HG03521 (cell line): Measurements from ENCODE around the gene TMEM208.

ENCODE experiments used
- ATAC-seq: cut with Tn5 transposase; IDR thresholded peaks from one replicate; pipeline ENCODE4 v1.9.1; 2021; ENCODE audit warnings: mild to moderate bottlenecking, moderate library complexity; ENCODE audit not compliant: unreplicated experiment

The TMEM208 gene

GRCh38 chr16:67191411-67191994 lies 35.4 kb upstream of the TMEM208 start:
- ATAC-seq = no peak

DNA sequence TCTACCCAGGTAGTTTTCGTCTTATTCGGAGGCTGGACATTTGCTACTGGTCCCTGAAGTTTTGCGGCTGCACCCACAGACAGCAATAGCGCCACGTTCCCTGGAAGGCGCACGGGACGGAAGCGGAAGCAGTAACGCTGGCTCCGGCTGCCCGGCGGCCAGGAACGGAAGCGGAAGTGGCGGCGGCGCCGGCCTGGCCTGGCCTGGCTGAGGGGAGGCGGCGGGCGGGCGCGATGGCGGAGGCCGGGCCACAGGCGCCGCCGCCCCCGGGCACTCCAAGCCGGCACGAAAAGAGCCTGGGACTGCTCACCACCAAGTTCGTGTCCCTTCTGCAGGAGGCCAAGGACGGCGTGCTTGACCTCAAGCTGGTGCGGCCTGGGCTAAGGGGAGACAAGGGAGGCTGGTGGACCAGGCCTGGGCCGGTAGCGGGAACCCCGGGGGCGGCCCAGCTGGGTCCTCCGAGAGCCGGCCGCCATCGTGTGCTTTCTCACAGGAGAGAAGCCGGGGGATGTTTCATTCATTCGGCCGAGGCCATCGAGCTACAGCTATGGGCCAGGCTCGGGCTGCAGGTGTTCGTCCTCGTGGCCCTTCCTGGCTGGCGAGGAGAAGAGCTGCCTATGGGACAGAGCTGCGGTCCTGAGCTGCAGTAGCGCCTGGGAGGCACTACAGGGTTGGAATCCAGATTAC lies 34.8 kb upstream of the TMEM208 start, which contains the start of gene E2F4:
TSS of gene E2F4 (plus strand) at position 161 of the 687 bp plus-strand sequence. CDS start at position 234, 73 bp downstream.
- peak; percentile 85 for ATAC-seq

GRCh38 chr16:67192781-67193361 lies 34.1 kb upstream of the TMEM208 start:
- peak; percentile 1 for ATAC-seq

DNA sequence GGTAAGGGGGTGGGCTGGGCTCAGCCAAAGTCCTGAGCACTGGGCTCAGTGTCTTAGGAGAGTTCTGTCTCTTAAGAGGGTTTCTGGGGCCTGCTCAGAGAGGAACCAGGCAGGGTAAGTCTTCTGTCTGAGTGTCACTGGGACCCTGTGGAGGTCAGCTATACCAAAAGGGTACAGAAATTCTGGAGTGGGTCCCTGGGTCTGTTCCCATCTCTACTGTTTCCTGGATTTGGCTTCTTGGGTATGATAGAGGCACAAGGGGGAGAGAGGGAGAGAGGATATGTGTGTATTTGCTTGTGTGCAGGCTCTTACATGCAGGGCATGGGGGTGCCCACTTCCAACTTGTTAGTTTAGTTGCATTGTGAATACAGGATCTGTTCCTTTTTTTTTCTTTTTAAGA lies 33.4 kb upstream of the TMEM208 start:
- ATAC-seq = no peak

DNA sequence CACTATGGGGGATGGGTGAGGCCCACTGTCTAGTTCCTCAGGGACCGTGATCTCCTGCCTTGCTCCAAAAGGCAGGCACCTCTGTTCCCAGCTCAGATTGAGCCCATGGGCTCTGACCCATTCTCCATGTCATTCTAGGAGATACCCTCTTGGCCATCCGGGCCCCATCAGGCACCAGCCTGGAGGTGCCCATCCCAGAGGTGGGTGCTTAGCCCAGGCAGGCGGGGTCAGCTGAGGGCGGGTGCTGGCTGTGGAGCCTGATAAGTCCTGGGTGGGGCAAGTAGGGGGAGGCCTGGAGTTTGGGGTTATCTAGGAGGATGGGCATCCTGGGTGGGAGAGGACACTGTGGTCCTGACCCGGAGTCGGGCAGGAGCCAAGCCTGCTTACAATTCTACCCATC lies 32.7 kb upstream of the TMEM208 start:
- no peak for ATAC-seq

GRCh38 chr16:67195676-67196075 lies 31.3 kb upstream of the TMEM208 start:
- no peak for ATAC-seq

- no peak for ATAC-seq
Measured at GRCh38 chr16:67196881-67197280, 30.0 kb upstream of the TMEM208 start.

DNA sequence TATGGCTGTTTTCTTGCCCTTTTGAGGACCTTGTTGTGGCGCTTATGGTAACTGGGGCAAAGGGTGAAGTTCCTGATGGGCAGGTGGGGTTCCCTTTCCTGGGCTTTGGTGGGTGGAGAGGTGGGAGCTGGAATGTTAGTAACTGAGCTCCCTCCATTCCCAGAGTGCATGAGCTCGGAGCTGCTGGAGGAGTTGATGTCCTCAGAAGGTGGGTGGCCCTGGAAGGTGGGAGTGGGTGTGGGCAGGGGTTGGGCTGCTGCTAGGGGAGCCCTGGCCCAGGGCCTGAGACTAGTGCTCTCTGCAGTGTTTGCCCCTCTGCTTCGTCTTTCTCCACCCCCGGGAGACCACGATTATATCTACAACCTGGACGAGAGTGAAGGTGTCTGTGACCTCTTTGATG lies 29.2 kb upstream of the TMEM208 start:
- ATAC-seq = no peak

DNA sequence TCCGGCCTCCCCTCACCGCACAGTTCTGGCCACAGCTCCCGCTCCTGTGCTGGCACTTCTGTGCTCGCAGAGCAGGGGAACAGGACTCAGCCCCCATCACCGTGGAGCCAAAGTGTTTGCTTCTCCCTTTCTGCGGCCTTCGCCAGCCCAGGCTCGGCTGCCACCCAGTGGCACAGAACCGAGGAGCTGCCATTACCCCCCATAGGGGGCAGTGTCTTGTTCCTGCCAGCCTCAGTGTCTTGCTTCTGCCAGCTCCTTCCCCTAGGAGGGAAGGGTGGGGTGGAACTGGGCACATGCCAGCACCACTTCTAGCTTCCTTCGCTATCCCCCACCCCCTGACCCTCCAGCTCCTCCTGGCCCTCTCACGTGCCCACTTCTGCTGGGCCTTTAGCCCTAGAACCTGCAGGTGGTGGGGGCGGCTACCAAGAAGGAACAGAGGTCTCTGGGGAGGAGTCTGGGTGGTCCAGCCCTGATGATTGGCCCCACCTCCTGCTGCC lies 28.6 kb upstream of the TMEM208 start:
- no peak for ATAC-seq

DNA sequence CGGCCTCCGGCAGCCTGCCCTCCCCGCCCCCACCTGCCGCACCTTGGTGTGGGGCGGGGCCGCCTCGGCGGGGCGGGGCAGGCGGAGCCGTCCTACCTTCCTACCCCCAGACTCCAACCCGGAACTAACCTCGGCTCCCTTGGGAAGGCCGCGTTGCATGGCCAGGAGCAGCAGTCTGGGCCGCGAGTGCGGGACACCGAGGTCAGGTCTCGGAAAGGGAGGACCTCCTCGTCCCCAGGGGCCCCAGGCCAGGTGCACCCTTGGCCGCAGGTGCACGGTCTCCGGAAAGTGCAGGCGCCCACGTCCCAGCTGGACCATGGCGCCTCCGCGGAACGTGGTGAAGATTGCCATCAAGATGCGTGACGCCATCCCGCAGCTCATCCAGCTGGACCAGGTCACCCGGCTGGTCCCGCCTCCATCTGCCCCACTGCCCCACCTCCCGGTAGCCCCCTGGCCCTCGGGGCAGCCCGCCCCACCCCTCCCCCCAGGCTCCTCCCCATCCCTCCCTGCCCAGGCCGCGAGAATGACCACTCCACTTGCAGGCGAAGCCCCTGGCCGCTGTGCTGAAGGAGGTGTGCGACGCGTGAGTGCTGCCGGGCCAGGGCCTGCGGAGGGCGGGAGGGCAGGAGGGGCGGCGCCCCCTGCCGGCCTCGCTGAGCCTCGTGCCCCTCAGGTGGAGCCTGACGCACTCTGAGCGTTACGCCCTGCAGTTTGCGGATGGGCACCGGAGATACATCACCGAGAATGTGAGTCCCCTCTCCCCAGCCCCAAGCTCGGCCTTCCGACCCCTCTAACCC lies 27.7 kb upstream of the TMEM208 start, which contains the start of gene ELMO3:
TSS of gene ELMO3 (plus strand) at position 121 of the 797 bp plus-strand sequence. CDS start at position 317, 196 bp downstream.
- ATAC-seq = no peak

- ATAC-seq = no peak
Measured at GRCh38 chr16:67199808-67200198, 27.1 kb upstream of the TMEM208 start.

- ATAC-seq = no peak
Measured at GRCh38 chr16:67200491-67200890, 26.4 kb upstream of the TMEM208 start.

GRCh38 chr16:67201411-67202345 lies 25.3 kb upstream of the TMEM208 start:
- ATAC-seq = no peak

- ATAC-seq = no peak
Measured at GRCh38 chr16:67202426-67202825, 24.5 kb upstream of the TMEM208 start.

GRCh38 chr16:67202956-67203493 lies 23.9 kb upstream of the TMEM208 start:
- ATAC-seq = no peak

DNA sequence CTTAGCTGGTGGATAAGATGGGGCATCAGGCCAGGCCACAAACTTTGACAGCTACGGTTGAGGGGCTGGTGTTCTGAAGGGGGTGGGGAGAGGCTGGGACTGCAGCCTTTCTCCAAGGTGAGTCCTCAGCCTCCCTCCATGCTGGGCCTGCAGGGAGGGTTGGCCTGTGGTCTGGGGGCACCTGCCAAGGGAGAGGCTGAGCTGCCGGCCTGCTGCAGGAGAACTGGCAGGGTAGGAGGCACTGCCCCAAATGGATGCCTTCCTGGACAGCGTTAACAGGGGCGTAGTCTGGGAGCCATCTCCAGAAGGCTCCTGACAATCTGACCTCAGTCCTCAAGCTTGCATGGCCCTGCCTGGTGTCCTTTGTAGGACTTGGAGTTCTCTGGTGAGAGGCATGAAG lies 22.9 kb upstream of the TMEM208 start:
- no peak for ATAC-seq

DNA sequence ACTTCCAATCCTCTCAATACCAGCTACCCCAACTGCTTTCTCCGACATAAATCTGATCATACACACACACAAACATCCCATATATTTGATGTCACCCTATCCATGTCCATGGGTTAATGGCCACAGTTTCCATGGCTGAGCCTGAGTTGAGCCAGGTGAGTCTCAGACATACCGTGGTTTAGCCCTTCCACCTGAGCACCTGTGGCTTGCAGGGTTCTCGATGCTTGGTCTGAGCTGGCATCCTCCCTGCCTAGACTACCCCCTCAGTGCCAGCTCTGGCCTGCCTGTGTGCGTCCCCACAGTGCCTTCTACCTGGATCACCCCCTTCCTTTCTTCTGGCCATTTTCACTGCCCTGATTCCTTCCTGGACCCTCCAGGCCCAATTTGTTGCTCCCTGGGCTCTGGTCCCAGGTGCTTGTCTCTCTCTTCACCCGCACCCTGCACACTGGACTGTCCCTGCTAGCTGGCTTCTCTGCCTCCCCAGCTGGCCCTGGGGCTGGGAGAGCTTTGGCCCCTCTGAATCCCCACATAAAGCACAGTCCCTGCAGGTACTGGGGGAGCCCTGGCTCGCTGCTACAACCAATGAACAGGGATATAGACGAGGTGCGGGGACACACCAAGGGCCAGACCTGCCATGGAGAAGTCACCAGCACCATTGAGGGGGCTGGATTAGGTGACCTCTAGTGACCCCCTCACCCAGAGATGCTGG lies 20.6 kb upstream of the TMEM208 start:
- ATAC-seq = no peak

- no peak for ATAC-seq
Measured at GRCh38 chr16:67206838-67207248, 20.1 kb upstream of the TMEM208 start.
